EH (cell line): ENCODE data around the gene HECW1.
A peak's percentile ranks its signal among the peaks of the same experiment; 100 is the strongest.
"Not testable (repeated sequence)": the region's sequence is repeated elsewhere in the genome, so short reads cannot be mapped to it uniquely, and the experiment has no call there.

Source experiments
- DNase-seq: peaks from one replicate; pipeline ENCODE4 v3.0.0-alpha.2; 2015; ENCODE audit warnings: low read depth

The HECW1 gene

DNA sequence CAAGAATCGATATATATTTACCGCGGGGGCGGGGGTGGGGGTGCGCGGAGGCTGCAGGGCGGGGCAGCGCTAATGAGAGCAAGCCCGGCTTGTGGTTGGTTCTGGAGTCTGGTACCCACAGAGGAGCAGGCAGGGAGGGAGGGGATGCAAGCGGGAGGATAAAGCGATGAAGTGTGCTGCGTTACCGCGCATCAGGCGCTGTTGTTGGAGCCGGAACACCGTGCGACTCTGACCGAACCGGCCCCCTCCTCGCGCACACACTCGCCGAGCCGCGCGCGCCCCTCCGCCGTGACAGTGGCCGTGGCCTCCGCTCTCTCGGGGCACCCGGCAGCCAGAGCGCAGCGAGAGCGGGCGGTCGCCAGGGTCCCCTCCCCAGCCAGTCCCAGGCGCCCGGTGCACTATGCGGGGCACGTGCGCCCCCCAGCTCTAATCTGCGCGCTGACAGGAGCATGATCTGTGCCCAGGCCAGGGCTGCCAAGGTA is at the start of gene HECW1:
TSS of gene HECW1 (plus strand) at position 189 of the 482 bp plus-strand sequence. CDS start 131,259 bp downstream, outside the sequence.
- no peak for DNase-seq

DNA sequence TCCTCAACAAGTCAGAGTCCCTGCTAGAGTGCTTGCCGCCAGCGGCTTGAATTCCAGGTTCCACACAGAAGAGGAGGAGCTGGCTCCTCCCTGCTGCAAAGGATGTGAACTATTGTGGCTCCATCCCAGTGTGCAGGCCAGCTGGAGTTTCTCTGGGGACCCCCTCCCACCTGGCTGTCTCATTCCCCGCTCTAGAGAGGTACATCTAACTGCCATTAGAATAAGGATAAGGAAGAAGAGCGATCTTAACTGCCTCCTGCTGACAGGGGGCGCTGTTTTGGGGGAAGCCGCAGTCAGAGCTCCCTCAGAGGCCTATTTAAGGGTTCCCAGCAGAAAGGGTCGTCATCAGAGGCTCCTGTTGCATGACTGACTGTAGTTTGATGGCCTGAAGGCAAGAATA is 40.8 kb upstream of the HECW1 start:
- DNase-seq: peak; percentile 16

DNA sequence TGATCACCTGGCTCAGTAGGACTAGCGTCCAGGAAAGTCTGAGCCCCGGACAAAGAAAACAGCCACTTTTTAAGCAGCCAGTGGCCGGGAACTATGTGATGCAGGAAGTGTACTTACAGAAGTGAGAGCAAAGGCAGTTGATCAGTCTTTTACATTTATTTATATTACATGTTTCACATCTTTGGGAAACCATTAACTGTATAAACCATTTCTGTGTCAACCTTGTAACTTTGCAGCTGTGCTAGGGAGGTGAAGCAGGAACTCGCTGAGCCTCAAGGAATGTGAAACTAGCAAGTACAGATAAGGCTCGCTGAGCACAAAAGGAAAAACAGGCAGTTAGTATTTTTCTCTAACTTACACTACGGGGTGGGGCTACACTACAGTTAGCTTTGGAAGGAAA is 39.9 kb upstream of the HECW1 start:
- no peak for DNase-seq

DNA sequence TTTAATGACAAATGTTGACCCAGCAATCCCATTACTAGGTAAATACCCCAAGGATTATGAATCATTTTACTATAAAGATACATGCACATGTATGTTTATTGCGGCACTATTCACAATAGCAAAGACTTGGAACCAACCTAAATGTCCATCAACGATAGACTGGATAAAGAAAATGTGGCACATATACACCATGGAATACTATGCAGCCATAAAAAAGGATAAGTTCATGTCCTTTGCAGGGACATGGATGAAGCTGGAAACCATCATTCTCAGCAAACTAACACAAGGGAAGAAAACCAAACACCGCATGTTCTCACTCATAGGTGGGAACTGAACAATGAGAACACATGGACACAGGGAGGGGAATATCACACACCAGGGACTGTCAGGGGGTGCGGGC is 38.6 kb upstream of the HECW1 start:
- DNase-seq: not testable (repeated sequence)

DNA sequence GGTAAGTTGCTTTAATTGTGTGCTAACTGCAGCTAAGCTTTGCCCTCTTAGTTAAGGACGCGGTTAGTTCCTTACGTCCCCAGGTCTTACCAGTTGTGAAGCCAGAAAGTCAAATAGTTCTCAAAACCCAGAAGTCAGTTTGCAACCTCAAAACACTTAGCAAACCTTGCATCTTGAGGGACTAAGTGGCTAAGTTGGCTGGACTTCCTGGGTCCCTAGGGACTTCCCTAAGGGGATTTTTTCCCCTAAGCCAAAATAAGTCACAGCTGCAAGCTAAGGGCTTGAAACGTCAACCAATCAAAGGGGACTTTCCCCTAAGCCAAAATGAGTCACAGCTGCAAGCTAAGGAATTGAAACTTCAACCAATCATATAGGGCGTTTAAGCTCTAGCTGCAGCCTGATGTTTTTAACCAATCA is 36.2 kb upstream of the HECW1 start:
- DNase-seq: peak; percentile 65

DNA sequence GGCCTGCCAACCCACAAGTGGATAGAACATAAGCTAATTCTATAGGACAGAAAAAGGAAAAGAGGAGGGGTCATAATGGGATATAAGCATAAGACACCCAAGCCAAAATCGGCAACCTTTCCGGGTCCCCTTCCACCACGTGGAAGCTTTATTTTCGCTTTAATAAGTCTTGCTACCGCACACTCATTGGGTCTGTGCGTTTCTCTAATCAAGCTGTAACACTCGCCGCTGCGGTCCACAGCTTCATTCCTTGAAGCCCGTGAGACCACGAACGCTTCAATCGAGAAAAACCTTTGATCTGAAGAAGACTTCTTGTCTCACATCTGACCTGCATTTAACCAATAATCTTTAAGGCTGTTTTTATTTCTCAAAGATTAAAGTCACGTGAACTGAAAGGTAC is 35.8 kb upstream of the HECW1 start:
- no peak for DNase-seq

DNA sequence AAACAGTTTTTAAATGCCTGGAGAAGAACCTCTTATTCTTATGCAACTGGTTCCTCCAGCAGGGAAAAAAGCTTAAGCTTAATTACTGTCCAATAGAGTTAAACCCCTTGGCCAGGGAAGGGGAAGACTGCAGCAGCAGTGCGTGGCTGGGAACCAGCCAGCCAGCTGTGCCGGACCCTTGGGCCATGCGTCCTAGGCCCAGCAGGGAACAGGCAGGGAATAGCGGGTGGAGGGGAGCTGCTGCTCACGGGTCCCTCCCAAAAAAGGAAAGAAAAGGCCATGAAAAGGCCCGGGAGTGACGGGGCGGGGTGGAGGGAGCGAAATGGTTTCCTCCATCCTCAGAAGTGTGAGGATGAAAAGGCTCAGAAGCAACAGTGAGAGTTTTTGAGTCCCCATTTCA is 35.2 kb upstream of the HECW1 start:
- no peak for DNase-seq

DNA sequence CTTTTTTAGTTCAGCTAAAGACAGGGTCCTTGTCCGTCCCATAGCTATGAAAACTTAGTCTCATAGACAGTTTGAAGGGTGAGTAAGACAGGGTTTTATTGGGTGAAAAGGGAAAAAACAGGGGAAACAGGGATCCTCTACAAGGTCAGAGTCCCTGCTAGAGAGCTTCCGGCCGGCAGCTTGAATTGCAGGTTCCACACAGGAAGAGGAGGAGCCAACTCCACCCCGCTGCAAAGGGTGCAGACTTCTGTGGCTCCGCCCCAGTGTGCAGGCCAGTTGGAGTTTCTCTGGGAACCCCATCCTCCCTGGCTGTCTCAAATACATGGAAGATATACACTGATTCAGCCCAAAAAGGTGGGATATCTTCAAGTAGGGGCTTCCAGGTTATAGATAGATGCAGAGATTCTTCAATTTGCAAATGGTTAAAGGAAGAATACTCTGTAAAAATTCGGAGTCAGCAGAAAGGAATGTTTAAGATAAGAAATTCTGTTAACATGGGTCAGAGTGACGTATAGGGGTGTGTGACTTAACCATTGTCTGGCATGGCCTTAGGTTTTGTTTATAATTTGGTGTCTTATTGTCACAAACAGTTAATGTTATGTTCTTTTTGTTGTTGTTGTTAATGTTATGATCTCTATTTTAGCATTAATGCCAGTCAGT is 34.6 kb upstream of the HECW1 start:
- DNase-seq: peak; percentile 39

DNA sequence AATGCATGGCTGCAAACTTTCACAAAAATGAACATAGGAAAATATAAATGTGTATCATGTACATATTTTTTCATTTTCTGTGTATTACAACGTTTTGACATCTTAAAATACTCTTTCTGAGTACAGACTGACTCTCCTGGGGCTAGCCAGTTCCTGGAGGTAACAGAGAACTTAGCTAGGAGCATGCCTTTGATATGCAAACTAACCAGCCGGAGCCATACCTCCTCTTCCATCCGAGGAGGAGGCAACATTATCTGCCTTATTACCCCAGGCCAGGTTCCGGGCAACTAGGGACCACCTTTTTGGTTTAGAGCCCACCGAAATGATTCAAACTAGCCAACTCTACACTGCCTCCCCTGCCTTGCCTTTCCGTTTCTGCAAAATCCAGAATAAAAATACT is 33.7 kb upstream of the HECW1 start:
- no peak for DNase-seq

DNA sequence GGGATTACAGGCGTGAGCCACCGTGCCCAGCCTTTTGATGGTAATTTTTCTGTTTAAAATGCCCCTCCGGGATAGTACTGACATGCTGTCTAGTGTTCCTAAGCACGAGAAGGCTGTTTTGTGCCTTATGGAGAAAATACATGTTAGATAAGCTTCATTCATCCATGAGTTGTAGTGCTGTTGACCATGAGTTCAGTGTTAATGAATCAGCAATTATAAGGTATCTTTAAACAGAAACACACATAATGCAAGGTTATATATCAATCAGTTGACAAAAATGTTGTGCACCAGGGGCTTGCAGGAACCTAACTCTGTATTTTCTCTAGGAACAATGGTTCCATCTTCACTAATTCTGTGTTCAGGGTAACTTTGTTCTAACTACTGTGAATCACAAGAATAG is 30.8 kb upstream of the HECW1 start:
- DNase-seq: no peak

DNA sequence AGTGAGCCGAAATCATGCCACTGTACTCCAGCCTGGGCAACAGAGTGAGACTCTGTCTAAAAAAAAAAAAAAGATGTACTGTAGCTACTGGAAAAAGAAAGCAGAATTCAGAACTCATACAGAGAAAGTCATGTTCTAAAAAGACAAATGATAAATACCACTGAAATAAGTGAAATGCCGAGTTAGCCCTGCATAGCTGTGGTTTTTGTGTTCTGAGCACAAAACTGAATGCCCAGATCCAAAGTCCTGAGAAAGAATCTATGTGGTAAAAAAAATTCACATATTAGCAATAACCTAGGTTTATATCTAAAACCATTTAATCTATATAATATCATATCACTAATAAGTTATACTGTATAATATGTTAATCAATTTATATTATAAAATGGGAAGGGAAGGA is 29.3 kb upstream of the HECW1 start:
- peak; percentile 43 for DNase-seq

DNA sequence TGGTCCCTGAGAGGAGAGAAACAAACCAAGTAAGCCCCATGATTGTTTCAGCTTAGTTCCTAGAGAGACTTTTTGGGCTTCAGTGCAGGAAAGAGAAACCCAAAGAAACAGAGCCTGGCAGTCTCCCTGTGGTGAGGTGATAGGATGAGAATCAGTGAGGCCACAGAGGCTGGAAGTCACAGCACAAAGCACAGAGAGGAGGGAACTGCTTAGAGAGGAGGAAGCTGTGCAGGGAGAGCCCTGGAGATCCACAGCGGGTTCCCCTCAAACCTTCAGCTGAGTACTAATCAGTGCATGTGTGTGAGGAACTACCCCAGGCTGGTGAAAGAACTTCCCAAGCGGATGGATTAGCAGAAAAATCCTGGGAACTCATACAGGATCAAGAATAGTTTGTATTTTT is 27.4 kb upstream of the HECW1 start:
- DNase-seq: no peak

DNA sequence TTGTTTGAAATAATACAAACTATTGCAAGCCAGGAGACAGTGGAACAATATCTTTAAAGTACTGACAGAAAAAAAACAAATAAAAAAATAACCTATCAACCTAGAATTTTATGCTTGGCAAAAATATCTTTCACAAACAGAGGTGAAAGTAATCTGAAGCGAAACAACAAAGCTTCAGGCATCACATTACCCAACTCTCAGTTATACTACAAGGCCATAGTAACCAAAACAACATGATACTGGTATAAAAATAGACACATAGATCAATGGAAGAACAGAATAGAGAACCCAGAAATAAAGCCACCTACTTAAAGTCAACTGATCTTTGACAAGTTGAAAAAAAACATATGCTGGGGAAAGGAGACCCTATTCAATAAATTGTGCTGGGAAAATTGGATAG is 26.5 kb upstream of the HECW1 start:
- DNase-seq: no peak

DNA sequence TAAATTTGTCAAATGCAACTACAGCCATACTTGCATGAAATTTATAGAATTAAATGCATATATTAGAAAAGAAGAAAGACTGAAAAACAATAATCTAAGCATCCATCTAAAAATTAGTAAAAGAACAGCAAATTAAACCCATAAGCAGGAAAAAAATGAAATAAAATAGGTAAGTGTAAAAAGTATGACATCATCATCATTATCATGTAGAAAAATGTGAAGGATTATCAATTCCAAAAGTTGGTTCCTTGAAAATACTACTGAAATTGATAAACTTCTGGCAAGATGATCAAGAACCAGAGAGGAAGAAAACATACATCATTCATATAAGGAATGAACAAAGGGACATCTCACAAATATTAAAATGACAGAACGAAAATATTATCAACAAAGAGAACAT is 19.6 kb upstream of the HECW1 start:
- DNase-seq: no peak

DNA sequence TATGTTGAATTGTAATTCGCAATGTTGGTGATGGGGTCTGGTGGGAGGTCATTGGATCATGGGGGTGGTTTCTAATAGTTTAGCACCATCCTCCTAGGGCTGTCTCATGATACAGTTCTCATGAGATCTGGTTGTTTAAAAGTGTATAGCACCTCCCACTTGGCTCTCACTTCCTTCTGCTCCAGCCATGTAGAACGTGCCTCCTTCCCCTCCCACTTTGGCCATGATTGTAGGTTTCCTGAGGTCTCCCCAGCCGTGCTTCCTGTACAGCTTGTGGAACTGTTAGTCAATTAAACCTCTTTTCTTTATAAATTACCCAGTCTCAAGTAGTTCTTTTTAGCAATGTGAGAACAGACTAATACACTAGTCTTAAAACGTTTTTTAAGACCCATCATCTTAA is 15.6 kb upstream of the HECW1 start:
- no peak for DNase-seq

DNA sequence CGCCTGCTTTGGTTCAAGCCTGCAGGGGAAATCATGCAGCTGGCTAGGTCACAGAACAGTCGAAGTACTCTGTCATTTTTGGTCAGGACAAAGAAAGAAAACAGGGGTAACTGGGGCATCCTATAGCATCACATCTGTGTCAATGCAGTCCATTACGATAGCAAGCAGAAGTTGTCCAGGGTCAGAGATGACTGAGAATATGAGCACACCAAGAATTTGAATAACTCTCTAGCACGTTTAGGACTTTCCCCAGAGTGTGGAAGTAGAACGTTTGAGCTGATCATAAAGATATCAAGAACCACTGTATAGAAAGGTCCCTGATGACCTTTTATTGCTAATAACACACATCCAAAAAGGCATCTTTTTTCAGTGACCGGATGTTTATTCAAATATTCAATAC is 12.7 kb upstream of the HECW1 start:
- DNase-seq: no peak

DNA sequence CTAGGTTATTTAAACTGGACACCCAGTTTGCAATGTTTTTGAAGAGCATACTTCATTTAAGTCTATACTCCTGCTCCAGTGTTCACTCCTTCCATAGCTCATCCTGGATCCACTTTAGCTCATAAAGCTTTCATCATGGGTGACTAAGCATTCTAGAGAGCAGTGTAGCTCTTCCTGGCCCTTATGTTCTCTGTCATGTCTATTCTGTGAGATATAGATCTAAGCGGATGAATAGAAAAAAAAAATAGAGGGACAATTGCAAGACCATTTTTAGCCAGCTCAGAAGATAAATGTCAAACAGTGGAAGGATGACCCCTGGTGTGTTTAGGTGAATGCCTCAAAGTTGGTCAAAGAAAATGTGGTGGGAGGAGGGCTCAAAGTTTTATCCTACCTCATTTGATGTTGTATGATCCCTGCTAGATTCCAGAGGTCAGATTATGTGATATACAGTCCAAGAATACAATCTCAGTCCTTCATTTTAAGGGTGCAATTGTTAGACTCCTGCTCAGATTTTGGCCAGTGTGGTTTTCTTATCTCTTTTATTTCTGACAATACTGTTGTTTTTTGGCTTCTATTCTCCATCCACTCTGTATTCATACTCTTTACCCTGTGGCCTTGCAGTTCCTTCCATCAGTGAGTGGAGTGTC is 7.5 kb upstream of the HECW1 start:
- DNase-seq: peak; percentile 43

DNA sequence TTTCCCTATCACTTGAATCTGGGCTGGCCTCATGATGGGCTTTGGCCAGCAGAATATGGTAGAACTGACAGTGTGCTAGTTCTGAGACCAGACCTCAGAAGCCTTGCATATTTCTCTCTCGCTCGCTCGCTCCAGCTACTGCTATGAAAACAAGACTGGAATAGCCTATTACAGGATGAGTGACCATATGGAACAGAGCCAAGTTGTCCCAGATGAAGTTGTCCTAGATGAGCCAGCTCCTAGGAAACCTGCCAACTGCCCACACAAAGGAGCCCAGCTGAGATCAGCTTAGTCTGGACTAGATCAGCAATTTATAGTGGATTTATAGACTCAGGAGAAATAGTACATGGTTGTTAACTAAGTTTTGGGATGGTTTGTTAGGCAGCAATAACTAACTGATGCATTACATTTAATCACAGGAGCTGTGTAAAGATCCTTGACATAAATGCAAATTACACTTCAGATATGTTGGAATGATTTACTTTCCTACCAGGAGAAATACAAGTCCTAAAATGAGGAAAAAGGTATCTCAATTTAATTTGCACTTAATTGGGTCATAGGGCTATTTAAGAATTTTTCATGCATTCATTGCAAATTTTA is 6.8 kb upstream of the HECW1 start:
- DNase-seq: peak; percentile 57

DNA sequence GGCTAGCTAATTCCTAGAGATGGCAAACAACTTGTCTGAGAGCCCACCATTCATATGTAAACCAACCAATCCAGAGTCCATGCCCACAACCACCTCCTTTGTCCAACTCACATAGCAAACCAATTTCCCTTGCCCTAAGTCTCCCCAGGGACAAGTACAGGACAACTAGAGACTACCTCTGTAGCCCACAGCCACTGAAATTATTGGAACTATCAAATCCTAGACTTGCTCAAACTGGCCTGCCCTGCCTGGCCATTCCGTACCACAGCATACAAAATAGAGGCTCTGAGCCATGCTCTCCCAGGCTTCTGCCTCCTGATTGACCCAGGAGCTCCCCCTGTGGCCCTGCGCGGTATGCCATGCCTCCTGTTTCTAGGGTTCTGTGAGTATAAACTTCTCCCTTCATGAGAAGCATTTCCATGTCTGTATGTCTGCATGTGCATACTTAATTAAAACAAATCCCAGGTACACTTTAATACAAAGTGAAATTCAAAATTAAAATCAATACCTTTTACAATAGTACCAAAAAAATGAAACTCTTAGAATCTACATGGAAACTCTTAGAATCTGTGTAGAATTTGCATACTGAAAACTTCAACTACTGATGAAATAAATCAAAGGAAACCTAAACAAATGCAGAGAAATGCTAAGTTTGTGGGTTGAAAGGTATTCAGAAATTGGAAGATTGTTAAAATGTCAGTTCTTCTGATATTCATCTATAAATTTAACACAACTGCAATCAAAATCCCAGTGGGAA is 4.0 kb upstream of the HECW1 start:
- peak; percentile 64 for DNase-seq

DNA sequence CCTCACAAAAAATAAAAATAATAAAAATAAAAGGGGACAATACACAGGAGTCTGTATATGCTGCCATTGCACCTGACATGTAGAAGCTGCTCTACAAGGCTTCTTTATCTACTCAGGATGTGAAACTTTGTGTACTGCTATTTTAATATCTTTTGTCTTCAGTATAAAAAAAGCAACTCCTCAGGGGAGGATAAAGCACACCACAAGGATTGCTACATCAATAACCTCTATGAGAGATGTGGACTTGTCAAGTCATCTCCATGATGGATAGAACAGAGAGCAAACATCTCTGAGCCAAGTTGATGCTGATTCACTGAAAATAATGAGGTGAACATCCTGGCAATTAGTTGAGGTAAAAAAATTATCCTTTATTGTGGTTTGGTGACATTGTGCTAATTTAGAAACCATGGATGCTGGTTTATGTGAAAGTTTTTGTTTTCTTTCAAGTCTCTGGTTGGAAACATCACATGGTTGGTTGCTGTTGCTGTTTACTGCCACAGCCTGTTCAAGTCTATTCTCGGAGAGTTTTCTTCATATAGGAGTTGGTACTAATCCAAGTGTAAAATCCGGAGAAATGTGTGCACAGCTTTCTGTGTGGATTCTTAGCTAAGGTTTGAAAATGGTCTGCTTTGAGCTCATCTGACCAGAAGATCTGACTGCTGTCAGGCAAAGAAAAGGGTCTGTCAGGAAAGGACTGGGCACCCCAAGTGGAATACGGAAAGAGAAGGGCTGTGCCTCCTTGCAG is 1.5 kb upstream of the HECW1 start:
- no peak for DNase-seq

DNA sequence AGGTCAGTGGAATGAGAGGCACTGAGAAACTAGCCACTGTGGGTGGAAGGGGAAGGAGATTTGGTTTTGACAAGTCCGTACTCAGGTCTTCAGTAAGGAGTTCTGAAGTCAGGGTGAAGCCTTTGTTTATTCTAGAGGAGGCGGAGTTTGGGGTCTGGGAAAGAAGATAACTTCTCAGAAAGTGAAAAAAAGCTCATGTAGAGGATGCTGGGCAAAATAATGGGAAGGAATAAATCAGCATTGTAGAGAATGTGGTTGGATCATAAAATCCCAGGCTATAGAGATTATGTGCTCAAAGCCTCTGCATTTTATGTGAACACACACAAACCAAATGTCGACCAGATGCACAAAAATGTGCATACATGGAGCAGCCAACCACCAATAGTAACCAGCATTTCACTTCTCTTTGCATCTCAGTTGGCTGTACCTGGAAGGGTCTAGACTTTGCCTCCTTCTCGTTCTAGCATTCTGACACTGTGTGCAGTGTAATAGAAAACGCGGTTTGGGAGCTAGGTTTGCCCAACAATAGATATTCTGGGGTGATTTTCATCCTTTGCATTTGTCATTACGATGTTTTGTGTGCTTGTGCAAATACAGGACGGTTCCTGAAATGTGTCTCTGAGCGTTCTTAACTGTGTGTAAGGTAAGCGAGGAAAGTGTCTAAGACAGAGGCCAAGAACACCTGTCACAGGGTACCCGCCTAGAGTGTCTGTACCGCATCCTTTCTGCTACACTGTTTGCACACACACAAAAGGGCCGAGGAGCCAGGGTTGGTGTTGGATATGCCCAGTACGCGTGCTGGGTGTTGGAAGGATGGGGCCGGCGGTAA is 603 bp upstream of the HECW1 start:
- no peak for DNase-seq
